K562 (cell line): Measurements from ENCODE around the gene PDE1C.

ENCODE experiments used
- BRF2 ChIP-seq: IDR thresholded peaks from 3 replicates; pipeline ENCODE4 v1.6.1; 2011; ENCODE audit warnings: borderline replicate concordance, mild to moderate bottlenecking; ENCODE audit not compliant: insufficient read length, insufficient read depth
- CREB3 ChIP-seq: fragments of 450-650 bp; conservative IDR thresholded peaks from 2 replicates; pipeline ENCODE4 v1.6.1; 2016; ENCODE audit warnings: missing genetic modification characterization, low read depth, mild to moderate bottlenecking, missing compliant biosample characterization, moderate library complexity
- CTCF ChIP-seq, 3 experiments: IDR thresholded peaks in 2 of 3; conservative IDR thresholded peaks in 1 of 3; 2 replicates each; pipeline ENCODE4 v1.5.1; 2011 to 2012; ENCODE audit warnings: low read length in 3 of 3, mild to moderate bottlenecking in 3 of 3, control low read depth in 2 of 3, improper control_type of control experiment in 1 of 3, inconsistent platforms in 1 of 3, low read depth in 1 of 3, mixed read lengths in 1 of 3, moderate library complexity in 1 of 3; ENCODE audit not compliant: insufficient read depth in 2 of 3
- GATA2 ChIP-seq: sonication (generic); formaldehyde crosslinking; IDR thresholded peaks from 2 replicates; pipeline ENCODE4 v1.4.0; 2020; ENCODE audit warnings: mild to moderate bottlenecking, missing genetic modification reagents
- MTF1 ChIP-seq: fragments of 250-450 bp; sonication (Bioruptor Pico); IDR thresholded peaks from 2 replicates; pipeline ENCODE4 v1.9.0; 2021; ENCODE audit warnings: moderate library complexity, mild to moderate bottlenecking, inconsistent platforms, borderline replicate concordance
- SAP30 ChIP-seq: fragments of 200-600 bp; sonication (generic); IDR thresholded peaks from 2 replicates; pipeline ENCODE4 v1.6.1; 2012; ENCODE audit warnings: borderline replicate concordance, low read depth, mild to moderate bottlenecking, moderate library complexity, low read length, control low read depth, inconsistent platforms; ENCODE audit not compliant: insufficient read depth, poor library complexity, severe bottlenecking
- TAF1 ChIP-seq: IDR thresholded peaks from 2 replicates; pipeline ENCODE4 v1.6.1; 2011; ENCODE audit warnings: mild to moderate bottlenecking, low read length, moderate library complexity; ENCODE audit not compliant: insufficient read depth, control insufficient read depth, severe bottlenecking; ENCODE audit errors: extremely low read depth

GRCh38 chr7:31747553-31747952 is 322.7 kb downstream of the PDE1C start:
- no peak for TF ChIP-seq GATA2 (CRISPR knock-in tag)
- no peak for TF ChIP-seq SAP30
- no peak for TF ChIP-seq CREB3 (tag)
- no peak for TF ChIP-seq CTCF (IDR thresholded peaks at IDR 0.05 in 2 of 3, conservative IDR thresholded peaks at IDR 0.05 in 1 of 3; ENCODE audit: insufficient read depth in 2 of 3, low read depth in 1 of 3, low read length in 3 of 3)
- no peak for TF ChIP-seq TAF1
- no peak for TF ChIP-seq BRF2
- TF ChIP-seq MTF1 (CRISPR knock-in tag) = no peak
